ENCODE data around the gene RNF220. TPM values are rescaled to one million over a fixed set of nuclear protein-coding genes. Genes with fewer than 3 reads are reported as not detected.

Gene RNF220
- total RNA-seq, 2 donors from 2014 or later: 121 to 125 TPM

- no peak for TF ChIP-seq CTCF (IDR thresholded peaks at IDR 0.05)
- H3K27ac ChIP-seq: peak overlapping the region in 1 of 2 donors; percentile 41
- no peaks in the 10 kb centered on the region for H3K9me3 ChIP-seq
- no peak overlapping the region for H3K4me3 ChIP-seq
- no peak for DNase-seq (ENCODE audit: low spot score)
- peaks cover 22 to 31% of the 10 kb centered on the region in 2 donors for H3K4me1 ChIP-seq (ENCODE audit: control insufficient read depth in 1 of 2, low read depth in 2 of 2)
- peaks cover 28% of the 10 kb centered on the region for H3K27me3 ChIP-seq (replicated peaks; ENCODE audit: insufficient read depth)
- ATAC-seq (ENCODE audit: insufficient number of reproducible peaks, low FRiP score, low read depth): no peak
- H3K36me3 ChIP-seq: no peaks in the 10 kb centered on the region
Measured at GRCh38 chr1:44408212-44408582, 3.1 kb downstream of the RNF220 start.

DNA sequence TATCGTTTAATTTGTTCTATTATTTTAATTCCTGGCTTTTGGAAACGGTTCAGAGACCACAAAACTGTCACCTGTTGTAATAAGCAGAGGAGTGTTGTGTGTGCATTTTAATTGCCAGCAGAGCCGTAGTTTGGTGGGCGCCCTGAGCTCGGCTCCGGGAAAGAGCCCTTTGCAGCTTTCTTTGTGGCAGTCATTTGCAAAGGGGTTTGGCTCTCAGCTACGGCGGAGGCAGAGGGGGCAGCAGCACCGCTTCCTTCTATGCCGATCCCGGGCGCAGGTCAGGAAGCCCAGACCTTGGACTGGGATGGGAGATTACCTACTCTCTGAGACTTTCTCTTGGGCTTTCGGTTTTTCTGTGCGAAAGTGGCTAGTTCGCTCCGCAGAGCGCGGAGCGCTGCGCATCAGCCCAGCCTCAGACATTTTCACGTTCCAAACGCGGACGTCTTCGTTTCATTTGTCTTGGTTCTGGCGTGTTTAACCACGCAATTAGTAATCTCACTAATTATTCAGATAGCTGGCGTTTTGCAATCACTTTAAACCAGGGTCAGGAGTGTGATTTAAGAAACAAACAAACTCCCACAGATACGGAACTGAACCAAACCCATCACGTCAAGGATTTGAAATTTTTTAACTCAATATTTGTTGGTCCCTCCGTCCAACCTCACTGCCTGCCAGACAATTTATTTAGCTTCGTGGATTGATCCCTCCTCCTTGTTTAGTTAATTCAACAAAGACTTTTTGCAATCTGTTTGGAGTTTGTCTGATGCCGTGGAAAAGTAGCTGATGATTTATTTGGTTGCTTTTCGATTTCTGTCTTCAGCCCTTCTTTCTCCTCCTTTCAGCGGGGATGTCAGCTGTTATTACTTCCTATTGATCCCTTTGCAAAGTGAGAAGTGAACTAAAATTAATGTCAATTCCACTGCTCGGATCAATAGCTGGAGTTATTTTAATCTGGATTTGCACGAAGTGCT, 3.9 kb downstream of the RNF220 start:
- H3K4me1 ChIP-seq (ENCODE audit: control insufficient read depth in 1 of 2, low read depth in 2 of 2): peaks cover 22 to 31% of the 10 kb centered on the region in 2 donors
- no peak for TF ChIP-seq CTCF (IDR thresholded peaks at IDR 0.05)
- no peaks in the 10 kb centered on the region for H3K9me3 ChIP-seq
- no peak for ATAC-seq (ENCODE audit: insufficient number of reproducible peaks, low FRiP score, low read depth)
- peak overlapping the region in 1 of 2 donors; percentile 41 for H3K27ac ChIP-seq
- H3K36me3 ChIP-seq: no peaks in the 10 kb centered on the region
- H3K4me3 ChIP-seq: no peak overlapping the region
- H3K27me3 ChIP-seq (replicated peaks; ENCODE audit: insufficient read depth): peaks cover 28% of the 10 kb centered on the region
- DNase-seq (ENCODE audit: low spot score): no peak

DNA sequence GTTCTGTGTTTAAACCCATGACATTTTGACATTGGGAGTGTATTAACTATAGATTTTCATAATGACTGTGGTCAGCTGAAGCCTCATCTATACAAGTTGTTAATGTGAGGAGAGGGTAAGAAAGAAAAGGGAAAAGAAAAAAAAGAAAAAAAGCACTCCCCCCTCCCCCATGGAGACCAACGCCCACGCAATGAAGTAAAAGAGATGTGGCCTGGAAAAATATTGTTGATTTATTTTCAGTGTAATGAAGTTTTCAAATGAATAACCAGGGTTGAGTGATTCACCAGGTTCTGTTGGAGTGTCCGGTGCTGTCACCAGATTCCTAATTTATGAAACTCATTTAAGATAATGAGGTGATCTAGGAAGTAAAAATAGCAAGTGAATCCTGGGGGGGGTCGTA, 4.7 kb downstream of the RNF220 start:
- no peaks in the 10 kb centered on the region for H3K36me3 ChIP-seq
- H3K27me3 ChIP-seq (replicated peaks; ENCODE audit: insufficient read depth): peaks cover 29% of the 10 kb centered on the region
- DNase-seq (ENCODE audit: low spot score) (no peak), ATAC-seq (ENCODE audit: insufficient number of reproducible peaks, low FRiP score, low read depth) (no peak)
- no peak overlapping the region for H3K4me3 ChIP-seq
- no peak overlapping the region for H3K27ac ChIP-seq
- H3K9me3 ChIP-seq: no peaks in the 10 kb centered on the region
- H3K4me1 ChIP-seq (ENCODE audit: control insufficient read depth in 1 of 2, low read depth in 2 of 2): peaks cover 21 to 30% of the 10 kb centered on the region in 2 donors
- no peak for TF ChIP-seq CTCF (IDR thresholded peaks at IDR 0.05)

- no peak for TF ChIP-seq CTCF (IDR thresholded peaks at IDR 0.05)
- peaks cover 44% of the 10 kb centered on the region for H3K27me3 ChIP-seq (replicated peaks; ENCODE audit: insufficient read depth)
Measured at GRCh38 chr1:44411861-44412260, 6.8 kb downstream of the RNF220 start.

GRCh38 chr1:44412601-44413000, 7.5 kb downstream of the RNF220 start:
- Histone ChIP-seq H3K27me3 (replicated peaks; ENCODE audit: insufficient read depth) (peaks cover 47% of the 10 kb centered on the region), H3K36me3 (no peaks in the 10 kb centered on the region), H3K27ac (no peak overlapping the region), H3K9me3 (no peaks in the 10 kb centered on the region), H3K4me1 (ENCODE audit: control insufficient read depth in 1 of 2, low read depth in 2 of 2) (peaks cover 4 to 8% of the 10 kb centered on the region in 2 donors), H3K4me3 (no peak overlapping the region)
- no peak for ATAC-seq (ENCODE audit: insufficient number of reproducible peaks, low FRiP score, low read depth)
- no peak for TF ChIP-seq CTCF (IDR thresholded peaks at IDR 0.05)
- no peak for DNase-seq (ENCODE audit: low spot score)

More at GRCh38 chr1:44411861-44412260, 6.8 kb downstream of the RNF220 start:
- Histone ChIP-seq H3K4me3 (no peak overlapping the region), H3K27ac (no peak overlapping the region), H3K36me3 (no peaks in the 10 kb centered on the region), H3K4me1 (ENCODE audit: control insufficient read depth in 1 of 2, low read depth in 2 of 2) (peaks cover 4 to 10% of the 10 kb centered on the region in 2 donors), H3K9me3 (no peaks in the 10 kb centered on the region)
- DNase-seq (ENCODE audit: low spot score): no peak
- no peak for ATAC-seq (ENCODE audit: insufficient number of reproducible peaks, low FRiP score, low read depth)

Measured in thoracic aorta (tissue), 2 donors.